GM11168 (cell line): Measurements from ENCODE around the gene PIGB.
"Not testable (repeated sequence)": the region's sequence is repeated elsewhere in the genome, so short reads cannot be mapped to it uniquely, and the experiment has no call there.

Experiments
- in situ Hi-C: fragments of 300-500 bp; cut with MboI; formaldehyde crosslinking; loops from one replicate; pipeline ENCODE4 v1.12.0; 2022; ENCODE audit warnings: low sequenced_read_pairs; ENCODE audit not compliant: unreplicated experiment

PIGB gene

DNA sequence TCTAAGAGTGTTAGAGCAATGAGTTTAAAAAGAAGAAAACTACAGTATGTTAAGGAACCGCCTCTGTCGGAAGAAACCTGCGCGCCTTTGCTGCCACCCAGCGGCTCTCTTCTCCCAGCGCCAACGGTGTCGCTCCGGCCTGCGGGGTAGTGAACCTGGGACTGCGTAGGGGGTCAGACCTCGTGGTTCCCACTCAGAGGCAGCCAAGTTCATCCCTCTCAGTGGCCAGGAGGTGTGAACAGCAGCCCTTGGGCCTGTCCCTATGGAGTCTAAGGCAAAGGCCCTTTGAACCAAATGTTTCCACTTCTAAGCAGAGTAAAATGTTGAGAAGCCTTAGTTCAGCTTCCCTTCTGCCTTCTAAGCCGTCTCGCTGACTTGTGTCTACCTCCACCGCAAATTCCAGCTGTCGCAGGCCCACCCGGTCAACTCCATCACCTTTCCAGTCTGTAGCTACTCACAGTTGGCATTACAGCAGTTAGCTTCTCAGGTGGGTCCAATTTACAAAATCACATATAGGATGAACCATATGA lies 28.4 kb upstream of the PIGB start:
- in situ Hi-C loops, result no loop called here

DNA sequence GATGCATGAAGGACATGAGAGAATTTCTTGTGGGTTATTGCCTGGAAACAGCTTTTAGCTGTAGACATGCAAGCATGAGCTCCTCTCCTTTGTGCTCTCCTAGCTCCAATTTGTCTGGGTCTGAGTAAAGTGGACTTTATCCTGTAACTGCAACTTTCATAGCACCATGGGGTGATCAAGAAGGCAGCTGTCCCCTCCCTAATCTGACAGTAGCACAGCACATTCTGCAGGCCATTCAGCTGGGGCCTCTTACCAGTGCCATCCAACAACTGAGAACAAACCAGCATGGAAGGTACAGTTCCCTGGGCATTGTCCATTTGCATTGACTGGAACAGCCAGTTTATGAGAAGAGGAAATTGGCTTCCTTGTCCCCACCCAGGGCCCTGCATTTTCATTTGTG lies 21.7 kb upstream of the PIGB start:
- in situ Hi-C loops, result no loop called here

DNA sequence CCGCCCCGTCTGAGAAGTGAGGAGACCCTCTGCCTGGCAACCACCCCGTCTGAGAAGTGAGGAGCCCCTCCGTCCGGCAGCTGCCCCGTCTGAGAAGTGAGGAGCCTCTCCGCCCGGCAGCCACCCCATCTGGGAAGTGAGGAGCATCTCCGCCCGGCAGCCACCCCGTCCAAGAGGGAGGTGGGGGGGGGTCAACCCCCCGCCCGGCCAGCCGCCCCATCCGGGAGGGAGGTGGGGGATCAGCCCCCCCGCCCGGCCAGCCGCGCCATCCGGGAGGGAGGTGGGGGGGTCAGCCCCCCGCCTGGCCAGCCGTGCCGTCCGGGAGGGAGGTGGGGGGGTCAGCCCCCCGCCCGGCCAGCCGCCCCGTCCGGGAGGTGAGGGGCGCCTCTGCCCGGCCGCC lies 16.2 kb upstream of the PIGB start:
- in situ Hi-C loops, result not testable (repeated sequence)

DNA sequence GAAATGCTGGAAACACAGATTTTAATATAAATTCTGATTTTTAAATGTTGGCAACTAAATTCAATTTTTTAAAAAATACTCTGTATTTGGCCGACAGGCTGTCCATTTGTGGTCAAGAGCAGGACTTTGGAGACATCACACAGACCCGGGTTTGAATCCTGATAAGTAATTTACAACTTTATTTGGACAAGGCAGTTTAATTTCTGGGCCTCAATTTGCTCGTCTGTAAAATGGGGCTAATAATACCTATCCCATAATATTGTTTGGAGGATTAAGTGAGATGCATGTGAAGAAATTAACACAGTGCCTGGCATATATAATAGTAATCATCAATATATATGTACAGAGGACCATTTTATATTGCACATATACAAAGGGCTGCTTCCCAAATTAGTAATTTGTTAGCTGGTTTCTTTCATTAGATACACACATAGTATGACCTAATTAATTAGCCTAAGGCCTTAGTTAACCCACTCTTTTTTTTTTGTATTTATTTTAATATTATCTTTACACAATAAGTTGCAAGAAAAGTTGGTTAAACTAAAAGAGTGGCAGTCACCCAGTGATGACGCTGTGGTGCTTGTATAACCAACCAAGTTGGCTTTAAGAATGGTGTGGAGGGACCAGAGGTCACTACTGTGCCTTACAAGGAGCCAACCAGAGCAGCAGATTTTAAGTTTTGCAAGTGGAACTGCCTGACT lies 665 bp downstream of the PIGB start:
- in situ Hi-C loops, result no loop called here

DNA sequence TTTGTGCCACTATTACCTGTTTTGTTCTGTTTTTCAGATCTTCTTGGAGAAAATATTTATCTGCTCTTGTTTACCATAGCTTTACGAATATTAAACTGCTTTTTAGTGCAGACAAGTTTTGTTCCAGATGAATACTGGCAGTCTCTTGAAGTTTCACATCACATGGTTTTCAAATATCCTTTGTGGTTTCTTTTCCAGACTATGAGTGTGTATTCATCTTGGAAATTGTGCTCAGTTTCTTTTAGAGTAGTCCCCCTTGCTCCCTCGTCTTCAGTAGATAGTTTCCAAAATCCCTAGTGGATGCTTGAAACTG lies 1.2 kb downstream of the PIGB start:
- in situ Hi-C loops, result no loop called here

DNA sequence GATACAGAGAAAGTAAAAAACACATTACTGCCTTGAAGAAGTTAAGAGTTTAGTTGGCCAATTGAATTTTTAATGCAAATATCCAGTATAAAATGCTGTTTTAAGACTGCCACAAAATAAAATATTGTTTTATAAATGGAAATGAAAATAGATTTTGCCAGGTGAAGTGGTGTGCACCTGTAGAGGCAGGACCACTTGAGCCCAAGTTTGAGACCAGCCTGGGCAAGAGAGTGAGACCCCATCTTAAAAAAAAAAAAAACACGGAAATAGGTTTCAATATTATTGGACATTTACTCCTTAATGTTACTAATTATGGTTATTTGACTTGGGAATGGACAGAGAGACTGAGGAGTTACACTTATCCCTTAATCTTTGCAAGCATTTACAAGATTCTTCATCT lies 1.9 kb downstream of the PIGB start:
- in situ Hi-C loops, result no loop called here

DNA sequence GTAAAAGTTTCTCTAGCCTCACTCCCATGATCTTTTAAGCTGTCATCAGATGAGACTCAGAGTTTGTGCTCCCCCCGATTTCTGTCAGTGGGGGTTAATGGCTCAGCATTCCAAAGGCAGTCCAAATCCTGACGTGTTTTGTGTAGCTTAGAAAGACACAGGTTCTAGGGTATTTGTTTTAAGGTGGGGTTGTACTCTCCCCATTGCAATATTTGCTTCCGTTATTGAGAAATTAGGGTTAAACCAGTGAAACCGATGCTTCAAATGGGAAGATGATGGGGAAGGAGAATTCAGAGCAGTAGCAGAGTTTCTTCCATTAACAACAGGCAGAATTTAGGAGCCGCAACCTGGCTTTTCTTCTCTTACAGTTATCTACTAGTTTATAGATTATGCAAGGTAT lies 3.4 kb downstream of the PIGB start:
- in situ Hi-C loops, result no loop called here

DNA sequence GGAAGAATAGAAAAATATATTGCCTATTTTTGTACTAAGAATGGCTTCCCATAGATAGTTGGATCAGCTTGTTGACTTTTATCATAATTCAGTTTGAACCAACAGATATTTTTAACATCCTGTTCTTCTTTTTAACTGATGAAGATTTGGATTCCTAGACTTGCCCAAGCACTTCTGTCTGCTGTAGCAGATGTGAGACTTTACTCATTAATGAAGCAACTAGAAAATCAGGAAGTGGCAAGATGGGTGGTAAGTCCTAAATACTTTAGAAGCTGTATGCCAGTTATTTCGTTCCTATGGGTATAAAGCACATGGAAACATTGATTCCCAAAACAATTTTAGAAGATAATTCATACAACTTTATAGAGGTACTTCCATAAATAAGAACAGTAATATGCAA lies 8.4 kb downstream of the PIGB start:
- in situ Hi-C loops, result no loop called here

DNA sequence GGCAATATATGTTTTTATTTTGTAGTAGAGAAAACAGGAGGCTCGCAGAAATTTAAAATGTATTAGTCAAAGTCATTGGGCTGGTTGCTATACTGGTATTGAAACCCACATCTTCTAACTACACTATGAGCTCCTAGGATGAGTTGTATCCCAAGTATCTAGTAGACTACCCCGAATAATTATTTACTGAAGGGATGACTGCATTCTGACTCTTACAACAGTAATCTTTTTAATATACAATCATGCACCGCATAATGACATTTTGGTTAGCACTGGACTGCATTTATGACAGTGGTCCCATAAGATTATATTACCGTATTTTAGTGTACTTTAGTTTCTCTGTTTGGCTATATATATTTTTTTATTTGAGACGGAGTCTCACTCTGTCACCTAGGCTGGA lies 15.3 kb downstream of the PIGB start:
- in situ Hi-C loops, result no loop called here

DNA sequence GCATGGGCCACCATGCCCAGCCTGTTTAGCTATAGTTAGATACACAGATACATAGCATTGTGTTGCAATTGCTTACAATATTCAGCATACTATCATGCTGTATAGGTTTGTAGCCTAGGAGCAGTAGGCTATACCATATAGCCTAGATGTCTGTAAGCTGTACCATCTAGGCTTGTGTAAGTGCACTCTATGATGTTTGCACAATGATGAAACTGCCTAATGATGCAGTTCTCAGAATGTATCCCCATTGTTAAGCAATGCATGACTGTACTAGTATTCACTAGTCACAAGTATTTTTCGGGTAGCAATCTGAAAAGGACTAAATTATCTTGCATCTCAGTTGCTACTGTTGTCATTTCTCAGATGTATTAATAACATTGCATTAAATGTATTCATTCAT lies 16.0 kb downstream of the PIGB start:
- in situ Hi-C loops, result no loop called here

DNA sequence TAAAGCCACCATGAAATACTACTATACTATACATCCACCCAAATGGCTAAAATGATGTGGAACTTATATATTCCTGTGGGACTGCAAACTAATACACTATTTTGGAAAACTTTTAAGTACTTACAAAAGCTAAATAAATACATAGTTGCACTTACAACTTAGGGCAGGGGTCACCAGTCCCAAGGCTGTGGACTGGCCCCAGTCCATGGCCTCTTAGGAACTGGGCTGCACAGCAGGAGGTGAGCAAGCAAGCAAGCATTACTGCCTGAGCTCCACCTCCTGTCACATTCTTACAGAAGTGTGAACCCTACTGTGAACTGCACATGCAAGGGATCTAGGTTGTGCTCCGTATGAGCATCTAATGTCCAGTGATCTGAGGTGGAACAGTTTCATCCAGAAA lies 18.1 kb downstream of the PIGB start:
- in situ Hi-C loops, result no loop called here

DNA sequence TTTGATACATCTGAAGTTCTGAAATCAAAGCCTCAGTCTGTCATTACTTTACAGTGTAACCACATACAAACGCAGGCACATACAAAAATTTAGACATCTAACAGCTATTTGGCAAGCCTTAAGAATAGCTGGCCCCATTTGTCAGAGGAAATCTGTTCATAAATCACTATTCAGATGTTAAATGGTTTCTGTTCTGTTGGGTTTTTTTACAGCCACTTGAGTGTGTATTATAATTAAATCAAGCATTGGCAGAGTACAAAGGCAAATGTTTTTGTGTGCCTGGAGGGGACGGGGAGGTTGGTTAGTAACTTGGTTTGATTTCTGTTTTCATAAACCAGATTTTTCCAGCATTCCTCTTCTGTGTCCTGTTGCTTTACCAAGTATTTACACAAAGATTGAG lies 24.1 kb downstream of the PIGB start:
- in situ Hi-C loops, result no loop called here

DNA sequence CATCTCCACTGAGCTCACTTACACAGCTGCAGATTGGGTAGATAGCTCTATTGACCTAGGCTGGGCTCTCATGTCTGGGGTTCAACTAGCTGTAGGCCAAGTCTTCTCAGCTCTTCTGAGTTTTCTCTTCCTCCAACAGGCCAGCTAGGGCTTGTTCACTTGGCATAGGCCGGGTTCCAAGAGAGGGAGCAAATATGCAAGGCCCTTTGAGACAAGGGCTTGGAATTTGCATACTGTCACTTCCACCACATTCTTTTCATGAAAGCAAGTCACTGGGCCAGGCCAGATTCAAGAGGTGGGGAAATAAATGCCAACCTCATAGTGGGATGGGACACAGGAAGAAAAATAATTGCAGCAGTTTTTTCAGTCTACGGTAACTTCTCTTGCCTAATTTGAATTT lies 25.2 kb downstream of the PIGB start:
- in situ Hi-C loops, result no loop called here

DNA sequence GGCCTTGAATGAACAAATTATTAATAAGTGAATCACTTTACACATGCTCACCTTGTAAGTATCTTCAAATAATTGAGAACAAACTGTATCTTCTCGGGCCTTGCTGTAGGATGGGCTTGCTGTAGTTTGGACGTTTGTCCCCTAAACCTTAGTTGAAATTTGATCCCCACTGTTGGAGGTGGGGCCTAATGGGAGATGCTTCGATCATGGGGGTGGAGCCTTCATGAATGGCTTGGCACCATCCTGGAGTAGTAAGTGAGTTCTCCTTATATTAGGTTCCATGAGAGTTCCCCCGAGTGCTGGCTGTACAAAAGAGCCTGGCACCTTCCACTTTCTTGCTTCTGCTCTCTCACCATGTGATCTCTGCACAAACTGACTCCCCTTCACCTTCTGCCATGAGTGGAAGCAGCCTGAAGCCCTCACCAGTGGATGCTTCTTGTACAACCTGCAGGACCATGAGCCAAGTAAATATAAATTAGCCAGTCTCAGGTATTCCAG lies 29.3 kb downstream of the PIGB start:
- in situ Hi-C loops, result no loop called here

DNA sequence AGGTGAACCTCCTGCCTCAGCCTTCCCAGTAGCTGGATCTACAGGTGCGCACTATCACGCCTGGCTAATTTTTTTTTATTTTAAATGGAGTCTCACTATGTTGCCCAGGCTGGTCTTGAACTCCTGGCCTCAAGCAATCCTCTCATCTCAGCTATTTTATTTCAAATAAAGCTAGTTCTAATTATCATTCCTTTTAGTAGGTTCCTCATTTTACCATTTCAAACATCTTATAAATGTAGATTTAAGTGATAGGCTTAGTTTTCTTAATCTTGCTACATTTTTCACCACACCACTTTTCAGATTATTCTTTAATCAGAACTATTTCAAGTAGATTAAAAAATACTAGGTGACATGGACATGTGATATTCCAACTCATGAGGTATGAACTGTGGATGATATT lies 30.3 kb downstream of the PIGB start:
- in situ Hi-C loops, result no loop called here

DNA sequence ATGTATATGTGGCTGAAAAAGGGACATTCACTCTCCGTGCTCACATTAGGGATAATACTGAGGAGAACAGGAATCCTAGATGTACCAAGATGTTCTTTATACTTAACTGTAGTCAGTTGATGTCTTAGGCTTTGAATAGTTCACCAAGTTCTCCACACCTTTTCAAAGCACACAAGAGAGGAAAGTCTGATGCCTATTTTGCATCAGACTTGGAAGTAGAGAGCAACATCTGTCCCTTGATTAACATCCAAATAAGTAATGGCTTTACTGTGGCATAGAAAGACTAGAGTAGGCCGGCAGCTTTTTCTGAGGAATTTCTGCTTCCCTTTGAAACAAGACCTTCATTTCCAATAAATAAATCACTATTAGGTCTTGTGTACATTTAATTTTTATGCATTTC lies 34.0 kb downstream of the PIGB start:
- in situ Hi-C loops, result no loop called here

DNA sequence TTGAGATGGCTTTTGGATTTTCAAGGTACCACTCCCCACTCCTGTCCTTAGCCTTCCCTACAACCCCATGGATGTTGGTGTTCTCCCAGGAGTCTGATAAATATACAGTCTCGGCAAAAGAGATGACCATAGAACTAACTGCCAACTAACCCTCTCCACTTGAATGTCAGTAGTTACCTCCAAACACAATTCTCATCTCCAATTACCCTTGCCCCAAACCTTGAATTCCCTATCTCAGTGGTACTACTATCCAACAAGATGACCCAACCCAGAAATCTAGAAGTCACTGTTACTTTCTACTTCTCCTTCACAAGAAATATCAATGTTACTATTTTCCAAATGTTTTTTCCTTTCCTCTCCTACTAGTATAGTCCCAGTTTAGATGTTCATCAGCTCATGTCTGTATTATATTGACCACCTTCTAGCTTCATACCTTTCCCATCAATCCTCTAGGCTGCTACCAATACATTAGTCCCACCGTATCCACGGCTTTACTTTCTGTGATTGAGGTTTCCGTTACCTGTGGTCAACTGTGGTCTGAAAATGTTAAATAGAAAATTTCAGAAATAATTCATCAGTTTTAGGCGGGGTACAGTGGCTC lies 38.1 kb downstream of the PIGB start:
- in situ Hi-C loops, result no loop called here

DNA sequence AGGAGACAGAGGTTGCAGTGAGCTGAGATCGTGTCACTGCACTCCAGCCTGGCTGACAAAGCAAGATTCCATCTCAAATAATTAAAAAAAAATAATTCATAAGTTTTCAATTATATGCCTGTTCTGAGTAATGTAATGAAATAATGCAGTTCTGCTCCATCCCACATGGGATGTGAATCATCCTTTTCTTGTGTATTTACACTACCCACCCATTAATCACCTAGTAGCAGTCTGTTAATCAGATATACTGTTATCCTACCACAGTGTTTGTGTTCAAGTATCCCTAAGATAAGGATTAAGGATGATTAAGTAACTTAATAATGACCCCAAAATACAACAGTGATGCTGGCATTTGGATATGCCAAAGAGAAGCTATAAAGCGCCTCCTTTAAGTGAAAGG lies 38.8 kb downstream of the PIGB start:
- in situ Hi-C loops, result no loop called here

DNA sequence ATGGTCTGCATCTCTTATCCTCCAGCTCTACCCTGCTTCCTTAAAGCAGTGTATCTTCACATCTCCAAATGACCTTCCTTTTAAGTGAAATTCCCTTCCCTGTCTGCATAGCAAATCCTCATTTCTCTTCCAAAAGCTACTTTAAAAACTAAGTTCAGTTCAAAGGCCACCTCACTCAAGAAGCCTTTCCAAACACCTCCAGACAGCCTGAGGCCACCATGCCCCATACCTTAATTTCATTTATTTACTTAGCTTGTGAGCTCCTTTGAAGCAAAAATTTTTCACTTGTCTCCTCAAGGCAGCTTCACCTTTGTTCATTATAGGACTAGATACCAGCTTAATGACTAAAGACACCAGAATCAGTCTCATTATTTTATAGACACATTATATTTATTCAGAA lies 39.4 kb downstream of the PIGB start:
- in situ Hi-C loops, result no loop called here

DNA sequence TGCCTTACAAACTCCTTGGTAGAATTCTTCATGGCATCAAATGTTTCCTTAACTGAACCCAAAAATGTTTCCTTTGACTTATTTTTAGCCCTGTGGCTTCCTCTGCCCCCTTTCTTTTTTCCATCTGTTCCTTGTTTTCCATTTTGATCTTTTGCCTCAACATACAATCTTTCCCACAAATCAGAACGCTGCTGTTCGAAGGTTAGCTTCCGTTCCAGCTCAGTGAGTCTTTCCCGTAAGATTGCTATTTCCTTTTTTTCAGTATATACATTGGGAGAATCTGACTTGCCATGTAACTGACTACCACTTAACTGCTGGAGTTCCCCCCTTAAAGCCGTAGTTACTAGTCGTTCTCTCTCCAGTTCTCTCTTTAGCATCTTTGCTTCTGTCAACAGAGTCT lies 41.2 kb downstream of the PIGB start:
- in situ Hi-C loops, result no loop called here

DNA sequence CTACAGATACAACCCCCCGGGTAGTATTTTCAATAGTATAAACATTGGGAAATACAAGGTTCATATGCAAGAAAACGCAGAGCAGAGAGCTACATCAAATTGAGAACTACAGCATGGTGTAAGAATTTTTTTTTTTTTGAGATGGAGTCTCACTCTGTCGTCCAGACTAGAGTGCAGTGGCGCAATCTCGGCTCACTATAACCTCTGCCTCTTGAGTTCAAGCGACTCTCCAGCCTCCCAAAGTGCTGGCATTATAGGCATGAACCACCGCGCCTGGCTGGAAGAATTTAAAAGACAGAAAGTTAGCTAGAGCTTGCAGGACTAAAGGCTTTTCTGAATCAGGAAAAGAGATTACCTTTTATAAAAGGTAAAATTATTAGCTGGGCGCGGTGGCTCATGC lies 42.0 kb downstream of the PIGB start:
- in situ Hi-C loops, result no loop called here

DNA sequence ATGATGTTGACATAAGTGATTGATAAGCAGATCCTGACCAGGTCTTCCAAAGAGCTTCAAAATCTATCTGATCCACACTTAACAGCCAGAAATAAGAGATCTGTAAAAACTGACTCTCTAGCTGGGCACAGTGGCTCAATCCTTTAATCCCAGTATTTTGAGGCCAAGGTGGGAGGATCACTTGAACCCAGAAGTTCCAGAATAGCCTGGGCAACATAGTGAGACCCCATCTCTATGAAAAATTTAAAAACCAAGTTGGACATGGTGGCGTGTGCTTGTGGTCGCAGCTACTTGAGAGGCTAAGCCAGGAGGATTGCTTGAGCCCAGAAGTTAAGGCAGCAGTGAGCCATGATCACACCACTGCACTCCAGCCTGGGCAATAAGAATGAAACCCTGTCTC lies 43.6 kb downstream of the PIGB start:
- in situ Hi-C loops, result no loop called here
